AG20443 (cell line): ENCODE measurements around the gene SFSWAP.
"Not testable (repeated sequence)": the region's sequence is repeated elsewhere in the genome, so short reads cannot be mapped to it uniquely, and the experiment has no call there.

Experiments used
- DNase-seq: peaks from one replicate; pipeline ENCODE4 v3.0.0; 2012; ENCODE audit warnings: low spot score, mixed read lengths

SFSWAP gene

DNA sequence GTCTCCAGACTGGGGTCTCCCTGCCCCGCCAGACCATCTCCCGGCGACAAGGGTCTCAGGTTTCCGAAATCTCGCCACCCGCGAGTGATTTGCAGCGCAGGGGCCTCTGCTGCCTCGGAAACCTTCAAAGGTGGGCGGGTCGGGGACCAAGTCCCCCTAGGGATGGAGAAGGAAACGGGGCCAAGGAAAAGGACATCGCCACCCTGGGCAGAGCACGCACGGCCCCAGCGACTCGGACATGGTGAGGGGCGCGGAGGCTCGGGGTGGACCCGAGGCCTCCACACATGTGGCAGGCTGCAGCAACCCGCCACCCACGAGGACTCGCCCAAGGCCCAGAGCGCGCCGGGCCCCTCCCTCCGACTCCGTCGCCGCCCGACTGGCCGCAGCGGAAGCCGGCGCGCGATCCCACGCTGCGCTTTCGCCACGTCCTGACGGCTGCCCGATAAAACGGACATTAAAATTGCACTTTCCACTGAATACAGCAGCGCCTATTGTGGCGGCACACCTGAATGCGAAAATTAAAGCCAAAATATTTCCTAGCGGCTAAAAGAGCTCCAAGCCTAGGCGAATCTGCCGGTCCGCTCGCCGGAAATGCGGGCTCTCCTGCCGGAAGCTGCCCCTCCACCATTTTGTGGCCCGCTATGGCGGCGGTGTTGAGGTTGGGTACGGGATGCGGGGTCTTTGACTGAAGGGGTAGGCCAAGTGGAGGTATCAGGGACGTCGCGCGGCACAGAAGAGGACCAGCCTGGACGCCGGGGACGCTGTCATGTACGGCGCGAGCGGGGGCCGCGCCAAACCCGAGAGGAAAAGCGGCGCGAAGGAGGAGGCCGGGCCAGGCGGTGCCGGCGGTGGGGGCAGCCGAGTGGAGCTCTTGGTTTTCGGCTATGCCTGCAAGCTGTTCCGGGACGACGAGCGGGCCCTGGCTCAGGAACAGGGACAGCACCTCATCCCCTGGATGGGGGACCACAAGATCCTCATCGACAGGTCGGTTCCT lies at the start of gene SFSWAP:
Gene SFSWAP, plus strand, starts transcription at position 627 of the 994 bp plus-strand sequence. Its CDS starts 140 bp downstream, at position 767.
- DNase-seq, result peak; percentile 95

DNA sequence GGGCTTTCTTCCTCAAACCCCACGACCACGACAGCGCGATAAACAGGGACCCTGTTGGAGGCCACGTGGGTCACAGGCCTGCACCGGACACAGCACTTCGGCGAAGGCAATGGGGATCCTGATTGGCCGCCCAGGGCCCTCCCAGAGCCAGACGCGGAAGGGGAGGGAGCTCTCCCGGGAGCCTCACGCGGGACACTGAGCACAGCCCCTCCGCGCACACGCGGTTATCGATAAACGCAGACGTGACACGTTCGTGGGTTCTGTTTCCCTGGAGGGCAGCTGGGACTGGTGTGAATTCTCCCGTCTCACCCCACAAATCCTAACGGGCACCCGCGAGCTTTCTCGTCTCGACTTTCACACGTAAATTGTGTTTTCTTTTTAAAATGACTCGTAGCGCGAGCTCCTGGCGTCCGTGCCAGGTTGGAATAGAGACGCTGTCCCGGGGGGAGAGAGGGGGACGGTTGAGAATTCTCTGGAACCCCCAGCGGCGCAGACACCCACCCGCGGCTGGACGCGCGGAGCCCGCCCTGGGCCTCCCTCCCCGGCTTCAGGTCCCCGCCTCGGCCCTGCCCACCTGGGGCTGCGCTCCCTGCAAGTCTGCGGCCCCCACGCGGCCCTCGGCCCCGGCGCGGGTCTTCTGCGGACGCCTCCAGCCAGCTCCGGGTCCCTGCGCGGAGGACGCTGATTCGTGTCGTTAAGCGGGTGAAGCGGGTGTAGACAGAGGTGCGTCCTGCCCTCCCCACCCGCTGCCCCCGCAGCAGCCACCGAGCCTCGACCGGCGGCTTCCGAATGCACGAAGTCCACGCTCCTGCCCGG lies 49.5 kb upstream of the SFSWAP start:
- DNase-seq, result not testable (repeated sequence)

DNA sequence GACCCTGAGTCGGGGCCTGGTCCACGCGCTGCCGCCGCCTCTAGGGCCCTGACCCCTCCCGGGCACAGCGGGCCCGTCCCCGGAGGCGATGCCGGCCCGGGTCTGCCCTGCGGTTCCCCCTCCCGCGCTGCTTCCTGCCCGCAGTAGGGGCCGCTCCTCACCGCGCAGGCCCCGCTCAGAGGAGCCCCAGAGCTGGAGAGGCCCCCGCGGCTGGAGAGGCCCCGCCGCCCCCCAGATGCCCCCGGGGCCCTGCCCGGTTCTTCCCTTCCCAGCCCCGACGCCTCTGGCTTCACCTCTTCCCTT lies 49.0 kb upstream of the SFSWAP start:
- not testable (repeated sequence) for DNase-seq

DNA sequence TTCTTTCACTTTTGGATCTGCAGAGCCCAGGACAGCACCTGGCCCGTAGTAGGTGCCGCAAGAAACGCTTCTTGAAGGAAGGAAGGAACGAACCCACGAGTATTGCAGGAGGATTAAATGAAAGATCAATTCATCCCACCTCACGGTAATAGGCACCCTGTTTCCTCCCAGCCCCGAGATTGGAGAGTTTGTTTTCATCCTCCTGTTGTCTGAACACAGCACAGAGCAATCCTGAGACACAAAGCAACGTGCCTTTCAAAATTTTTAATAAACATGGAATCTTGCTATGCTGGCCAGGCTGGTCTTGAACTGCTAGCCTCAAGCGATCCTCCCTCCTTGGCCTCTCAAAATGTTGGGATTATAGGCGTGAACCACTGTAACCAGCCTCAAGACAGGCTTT lies 48.5 kb upstream of the SFSWAP start:
- not testable (repeated sequence) for DNase-seq

- DNase-seq, result not testable (repeated sequence)
These were observed 45.2 kb upstream of the SFSWAP start for GRCh38 chr12:131665666-131666065.

DNA sequence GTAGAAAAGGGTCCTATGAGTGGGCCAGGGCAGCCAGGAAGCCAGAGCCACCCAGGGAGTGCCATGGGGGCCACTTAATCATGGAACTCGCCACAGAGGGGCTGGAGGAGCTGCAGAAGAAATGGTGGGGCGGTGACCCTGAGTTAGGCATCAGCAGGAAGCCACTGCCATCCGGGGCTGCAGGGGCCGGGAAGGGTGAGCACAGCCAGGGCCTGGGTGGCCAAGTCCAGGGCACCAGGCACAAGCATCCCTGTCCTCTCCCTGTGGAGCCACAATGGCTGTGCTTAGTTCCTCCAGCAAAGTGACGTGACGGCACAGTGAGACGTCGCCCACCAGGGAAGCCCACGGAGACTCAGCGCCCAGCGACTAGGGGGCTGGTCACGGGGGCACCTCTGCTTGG lies 44.4 kb upstream of the SFSWAP start:
- DNase-seq, result not testable (repeated sequence)

DNA sequence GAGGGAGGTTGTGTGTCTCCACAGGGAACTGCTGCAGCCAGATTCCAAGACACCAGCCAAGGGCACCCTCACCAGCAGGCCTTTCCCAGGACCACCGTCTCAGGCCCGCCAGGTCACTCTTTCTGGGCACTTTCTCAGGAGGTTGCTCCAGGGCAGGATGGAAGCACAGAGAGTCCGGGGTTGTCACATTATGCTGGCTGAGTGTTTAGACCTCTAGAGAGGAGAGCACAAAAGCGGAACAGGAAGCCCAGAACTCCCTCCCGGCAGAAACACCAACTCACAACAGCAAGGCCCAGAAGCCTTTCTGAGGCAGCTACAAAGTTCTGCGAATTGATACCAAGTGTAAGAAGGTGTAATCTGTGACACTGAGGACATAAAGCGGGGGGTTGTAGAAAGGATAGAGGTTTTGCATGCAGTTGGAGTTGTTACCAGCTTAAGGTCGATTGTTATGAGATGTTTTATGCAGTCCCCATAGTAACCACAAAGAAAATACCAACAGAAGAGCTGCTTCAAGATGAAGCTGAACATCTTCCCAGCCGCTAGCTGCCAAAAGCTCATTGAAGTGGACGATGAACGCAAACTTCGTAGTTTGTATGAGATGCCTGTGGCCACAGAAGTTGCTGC lies 43.8 kb upstream of the SFSWAP start:
- DNase-seq, result not testable (repeated sequence)

DNA sequence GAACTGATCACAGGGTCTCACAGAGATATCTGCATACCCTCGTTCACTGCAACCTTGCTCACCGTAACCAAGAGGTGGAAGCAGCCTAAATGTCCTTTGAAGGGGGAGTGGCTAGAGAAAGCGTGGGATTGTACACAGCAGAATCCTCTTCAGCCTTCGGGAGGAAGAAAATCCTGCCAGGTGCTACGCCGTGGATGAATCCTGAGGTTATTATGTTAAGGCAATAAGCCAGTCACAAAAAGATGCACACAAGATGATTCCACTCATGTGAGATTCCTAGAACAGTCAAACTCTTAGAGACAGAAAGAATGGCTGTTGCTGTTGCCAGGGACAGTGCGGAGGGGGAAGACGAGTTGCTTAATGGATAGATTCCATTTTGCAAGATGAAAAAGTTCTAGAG lies 39.6 kb upstream of the SFSWAP start:
- no peak for DNase-seq

DNA sequence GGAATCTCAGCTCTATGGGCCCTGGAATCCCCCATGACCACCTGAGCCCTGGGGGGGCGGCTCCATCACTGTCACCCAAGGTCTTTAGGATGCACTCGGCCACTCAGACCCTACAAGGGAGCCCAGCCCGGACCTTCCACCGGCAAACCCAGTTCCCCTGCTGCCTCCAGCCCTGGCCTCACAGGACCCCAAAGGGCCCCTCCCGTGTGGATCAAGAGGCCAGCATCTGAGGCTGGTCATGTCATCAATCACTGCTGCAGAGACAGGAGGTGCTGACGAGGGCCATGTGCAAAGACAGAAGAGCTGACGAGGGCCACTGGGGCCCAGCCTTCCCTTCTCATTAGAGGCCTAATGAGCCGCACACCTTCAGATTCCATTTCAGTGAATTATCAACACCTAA lies 39.0 kb upstream of the SFSWAP start:
- DNase-seq, result no peak

GRCh38 chr12:131672311-131672940 lies 38.5 kb upstream of the SFSWAP start:
- no peak for DNase-seq

DNA sequence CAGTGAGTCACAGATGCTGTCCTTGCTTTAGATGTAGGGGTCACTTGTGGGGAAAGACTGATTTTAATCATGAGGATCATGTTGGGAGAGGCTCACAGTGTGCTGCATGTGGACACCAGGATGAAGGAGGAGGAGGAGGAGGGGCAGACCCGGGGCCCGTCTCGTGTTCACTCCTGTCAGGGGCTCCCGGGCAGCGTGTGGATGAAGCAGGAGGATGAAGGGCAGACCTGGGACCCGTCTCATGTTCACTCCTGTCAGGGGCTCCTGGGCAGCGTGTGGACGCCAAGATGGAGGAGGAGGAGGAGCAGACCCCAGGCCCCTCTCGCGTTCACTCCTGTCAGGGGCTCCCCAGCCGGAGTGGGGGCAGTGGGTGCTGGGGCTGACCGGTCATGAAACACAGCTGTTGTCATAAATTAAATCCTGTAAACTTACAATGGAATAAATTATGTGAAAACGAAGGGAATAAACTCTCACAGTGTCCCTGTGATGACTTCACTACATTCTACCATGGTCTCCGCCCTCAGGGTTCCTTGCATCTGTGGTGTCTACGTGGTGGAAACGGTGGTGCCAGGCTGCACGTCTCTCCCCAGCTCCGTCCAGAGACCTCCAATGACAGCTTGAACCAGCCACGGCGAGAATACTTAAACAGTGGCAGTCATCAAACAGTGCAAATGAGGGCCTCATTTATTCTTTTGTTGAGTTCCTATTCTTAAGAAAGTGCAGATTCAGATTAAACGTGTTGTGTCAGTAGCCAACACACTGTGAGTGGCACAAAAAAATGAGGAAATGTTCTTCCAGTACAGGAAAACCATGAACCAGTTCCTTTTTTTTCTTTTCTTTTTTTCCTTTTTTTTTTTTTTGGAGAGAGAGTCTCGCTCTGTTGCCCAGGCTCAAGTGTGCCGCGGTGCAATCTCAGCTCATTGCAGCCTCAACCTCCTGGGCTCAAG lies 37.7 kb upstream of the SFSWAP start:
- no peak for DNase-seq

GRCh38 chr12:131673888-131674257 lies 37.0 kb upstream of the SFSWAP start:
- DNase-seq, result no peak

GRCh38 chr12:131674373-131674772 lies 36.5 kb upstream of the SFSWAP start:
- no peak for DNase-seq

DNA sequence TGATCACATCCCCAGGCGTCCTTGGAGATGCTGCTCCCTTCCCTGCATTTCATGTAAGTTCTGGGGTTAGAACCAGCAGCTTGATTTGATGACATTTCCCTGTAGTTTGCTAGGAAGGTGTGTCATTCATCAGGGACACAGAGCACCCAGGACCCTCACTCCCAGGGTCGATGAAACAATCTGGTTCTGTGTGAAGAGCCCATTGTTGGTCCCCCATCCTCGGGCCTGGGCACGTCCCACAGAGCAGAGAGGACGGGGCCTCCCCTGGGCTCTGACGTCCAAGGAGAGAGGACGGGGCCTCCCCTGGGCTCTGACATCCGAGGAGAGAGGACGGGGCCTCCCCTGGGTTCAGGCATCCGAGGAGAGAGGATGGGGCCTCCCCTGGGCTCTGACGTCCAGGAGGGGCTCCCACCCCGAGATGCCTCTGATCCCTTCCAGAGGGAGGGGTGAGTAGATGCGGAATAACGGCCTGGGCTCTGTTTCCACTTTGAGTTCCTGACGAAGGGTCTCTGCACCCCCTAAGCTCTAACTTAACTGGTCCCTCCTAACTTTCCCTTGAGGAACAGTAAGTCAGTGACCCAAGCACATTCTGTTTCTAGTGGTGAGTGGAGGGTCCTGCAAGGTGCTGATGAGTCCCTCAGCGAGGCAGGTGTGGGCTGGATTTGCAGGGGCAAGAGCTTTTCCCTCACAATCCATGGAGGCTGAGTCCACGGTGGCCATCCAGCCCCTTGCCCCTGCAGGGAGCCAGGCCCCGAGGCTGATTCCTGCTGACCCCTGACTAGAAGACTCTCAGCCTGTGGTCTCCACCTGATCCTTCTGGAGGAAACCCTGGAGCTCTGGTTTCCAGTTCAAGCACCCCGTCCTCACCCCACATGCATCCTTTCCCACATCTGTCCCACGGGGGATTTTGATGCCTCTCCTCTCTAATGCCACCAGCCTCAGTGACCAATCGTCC lies 35.5 kb upstream of the SFSWAP start:
- no peak for DNase-seq

- no peak for DNase-seq
These were observed 34.3 kb upstream of the SFSWAP start for GRCh38 chr12:131676544-131676943.

- DNase-seq, result not testable (repeated sequence)
These were observed 33.8 kb upstream of the SFSWAP start for GRCh38 chr12:131677067-131677466.

GRCh38 chr12:131677699-131678098 lies 33.2 kb upstream of the SFSWAP start:
- no peak for DNase-seq

GRCh38 chr12:131678389-131679181 lies 32.3 kb upstream of the SFSWAP start:
- DNase-seq, result not testable (repeated sequence)

- not testable (repeated sequence) for DNase-seq
These were observed 31.7 kb upstream of the SFSWAP start for GRCh38 chr12:131679186-131679585.
